Stomach (tissue), 9 donors: ENCODE results near the gene PCYT2. TPM values are rescaled to one million over a fixed set of nuclear protein-coding genes. Genes with fewer than 3 reads are reported as not detected.

Experiments
- DNase-seq, 2 donors: peaks; one replicate each; pipeline versions ENCODE4 v3.0.0 to v3.0.0-alpha.2; 2013 to 2019
- H3K27ac ChIP-seq, 5 donors: fragments of 200-600 bp in 4 of 5; sonication (generic) in 4 of 5; one replicate each; pipeline ENCODE4 v1.5.1; 2013 to 2019; ENCODE audit warnings: mild to moderate bottlenecking in 1 of 5, moderate library complexity in 1 of 5
- H3K27me3 ChIP-seq, 3 donors: fragments of 200-600 bp; sonication (generic); one replicate each; pipeline ENCODE4 v1.5.1; 2017 to 2019; ENCODE audit warnings: mixed run types in 1 of 3
- H3K36me3 ChIP-seq, 4 donors: fragments of 200-600 bp; sonication (generic); 1 replicate in 3 of 4; 2 replicates in 1 of 4; pipeline ENCODE4 v1.5.1; 2016 to 2019
- H3K4me1 ChIP-seq, 4 donors: fragments of 200-600 bp; sonication (generic); one replicate each; pipeline ENCODE4 v1.5.1; 2016 to 2019
- H3K4me3 ChIP-seq, 4 donors: fragments of 200-600 bp; sonication (generic) in 3 of 4; one replicate each; pipeline ENCODE4 v1.5.1; 2016 to 2019; ENCODE audit warnings: mild to moderate bottlenecking in 1 of 4
- H3K9me3 ChIP-seq, 4 donors: fragments of 200-600 bp; sonication (generic); one replicate each; pipeline ENCODE4 v1.5.1; 2016 to 2019
- CTCF ChIP-seq, 7 experiments: fragments of 450-650 bp in 4 of 7; fragments of 200-600 bp in 3 of 7; sonication (generic) in 3 of 7; IDR thresholded peaks; one replicate each; pipeline ENCODE4 v1.5.1; 2016 to 2019; ENCODE audit warnings: antibody characterized with exemption in 7 of 7, control low read depth in 2 of 7, mild to moderate bottlenecking in 1 of 7
- EP300 ChIP-seq: sonication (generic); formaldehyde crosslinking; IDR thresholded peaks from one replicate; pipeline ENCODE4 v1.6.1; 2017; ENCODE audit warnings: antibody characterized with exemption
- POLR2A ChIP-seq, 4 donors: fragments of 450-650 bp; IDR thresholded peaks; one replicate each; pipeline ENCODE4 v1.6.1; 2016; ENCODE audit warnings: antibody characterized with exemption in 4 of 4, control low read depth in 2 of 4, mild to moderate bottlenecking in 1 of 4, moderate library complexity in 1 of 4
- POLR2AphosphoS5 ChIP-seq, 3 donors: sonication (generic); formaldehyde crosslinking; IDR thresholded peaks; one replicate each; pipeline ENCODE4 v1.6.1; 2016; ENCODE audit warnings: antibody characterized with exemption in 3 of 3
- WGBS, 5 donors: extraction: QIAGEN DNeasy Blood & Tissue Kit in 3 of 5; methylation state at CpG; one replicate each; pipeline versions ENCODE4 v1.1.5 to v1.1.7; 2013 to 2018; 5-methylcytosine and 5-hydroxymethylcytosine counted together
- intact Hi-C: fragments of 100-400 bp; cut with DNase I; formaldehyde crosslinking; loops from one replicate; pipeline ENCODE4 v1.15.1; 2023; ENCODE audit warnings: low total_unique reads
- polyA plus RNA-seq, 3 donors: library from polyadenylated mRNA; stranded (reverse); fragments of 200-250 nt; gene quantifications; one replicate each; pipeline ENCODE4 v1.2.3, GENCODE V29; 2013
- total RNA-seq, 5 donors: library from RNA; depleted of rRNA; stranded (reverse); fragments of >200 nt; gene quantifications; one replicate each; pipeline versions ENCODE4 v1.1.0 to v1.2.3, GENCODE V29; 2014 to 2016
- donor health status: healthy with polysubstance abuse.
- donor health status: Bipolar disorder and iron deficiency.
- donor health status: healthy.

The PCYT2 gene
- total and polyA plus RNA-seq, 8 donors, result 17.5 to 119 (median 41.2) TPM

- H3K4me3 ChIP-seq, result no peak overlapping the region
- TF ChIP-seq POLR2A (IDR thresholded peaks at IDR 0.05) (no peak), POLR2AphosphoS5 (IDR thresholded peaks at IDR 0.05) (peak in 2 of 3 donors; percentile 77 to 92)
- H3K27ac ChIP-seq, result peak overlapping the region; percentile 92 to 100 (median 98)
- peak; percentile 73 to 97 for DNase-seq
- H3K36me3 ChIP-seq, result peaks cover 22 to 38% (median 36%) of the 10 kb centered on the region in 4 donors
- peaks cover 73 to 91% (median 90%) of the 10 kb centered on the region in 4 donors for H3K4me1 ChIP-seq
- no peaks in the 10 kb centered on the region for H3K27me3 ChIP-seq
- no peaks in the 10 kb centered on the region for H3K9me3 ChIP-seq
- 34 to 61% (median 50%) methylated on average over 12 to 18 of the region's 18 CpGs for WGBS, 5 donors
- intact Hi-C loops, result no loop called here
Measured at GRCh38 chr17:81865733-81866439, 45.3 kb downstream of the PCYT2 start.

- no peak for TF ChIP-seq CTCF (IDR thresholded peaks at IDR 0.05)
- H3K4me3 ChIP-seq, result no peak overlapping the region
- peaks cover 22 to 38% (median 36%) of the 10 kb centered on the region in 4 donors for H3K36me3 ChIP-seq
- WGBS, 5 donors, result 72 to 84% (median 81%) methylated on average over 8 of the region's 8 CpGs
- H3K27me3 ChIP-seq, result no peaks in the 10 kb centered on the region
- DNase-seq, result no peak
- peak overlapping the region; percentile 92 to 100 (median 98) for H3K27ac ChIP-seq
- no peaks in the 10 kb centered on the region for H3K9me3 ChIP-seq
- peaks cover 72 to 91% (median 89%) of the 10 kb centered on the region in 4 donors for H3K4me1 ChIP-seq
- intact Hi-C loops, result no loop called here
Measured at GRCh38 chr17:81865358-81865732, 45.9 kb downstream of the PCYT2 start.

GRCh38 chr17:81863833-81864768 lies 47.1 kb downstream of the PCYT2 start:
- Histone ChIP-seq H3K27me3 (no peaks in the 10 kb centered on the region), H3K4me3 (no peak overlapping the region), H3K36me3 (peaks cover 13 to 31% (median 29%) of the 10 kb centered on the region in 4 donors), H3K9me3 (no peaks in the 10 kb centered on the region), H3K27ac (peak overlapping the region; percentile 31 to 99 (median 99)), H3K4me1 (peaks cover 66 to 87% (median 84%) of the 10 kb centered on the region in 4 donors)
- TF ChIP-seq CTCF (IDR thresholded peaks at IDR 0.05) (no peak), EP300 (no peak), POLR2A (IDR thresholded peaks at IDR 0.05) (no peak), POLR2AphosphoS5 (IDR thresholded peaks at IDR 0.05) (no peak)
- intact Hi-C loops, result no loop called here
- DNase-seq, result no peak
- WGBS, 5 donors, result 60 to 68% (median 64%) methylated on average over 8 to 9 of the region's 9 CpGs

GRCh38 chr17:81863123-81863675 lies 48.0 kb downstream of the PCYT2 start:
- 60 to 69% (median 63%) methylated on average over 6 of the region's 6 CpGs for WGBS, 5 donors
- Histone ChIP-seq H3K27ac (peak overlapping the region in 4 of 5 donors; percentile 32 to 99 (median 99)), H3K4me1 (peaks cover 66 to 87% (median 84%) of the 10 kb centered on the region in 4 donors), H3K36me3 (peaks cover 7 to 31% (median 28%) of the 10 kb centered on the region in 4 donors), H3K9me3 (no peaks in the 10 kb centered on the region), H3K4me3 (peak overlapping the region in 1 of 4 donors; percentile 4), H3K27me3 (no peaks in the 10 kb centered on the region)
- intact Hi-C loops, result no loop called here
- TF ChIP-seq POLR2AphosphoS5 (IDR thresholded peaks at IDR 0.05) (no peak), CTCF (IDR thresholded peaks at IDR 0.05) (no peak), EP300 (no peak), POLR2A (IDR thresholded peaks at IDR 0.05) (no peak)
- DNase-seq, result no peak
